PC-9 (cell line): ENCODE results near the gene KLHL17. TPM values are rescaled to one million over a fixed set of nuclear protein-coding genes. Genes with fewer than 3 reads are reported as not detected.

ENCODE experiments used
- BruUV-seq: library from RNA; stranded (reverse); fragments of 400-500 nt; replicated peaks from 2 replicates; lab custom pipeline; 2021; lab: Mats Ljungman, UMichigan
- CTCF ChIA-PET: fragments of 300-600 bp; sonication (Branson Sonifier 250); formaldehyde crosslinking; loops from one replicate; lab custom pipeline; 2022; ENCODE audit warnings: antibody characterized with exemption; lab: Charles Lee
- POLR2A ChIA-PET: fragments of 300-600 bp; sonication (Branson Sonifier 250); formaldehyde crosslinking; loops from one replicate; lab custom pipeline; 2022; ENCODE audit warnings: antibody characterized with exemption; ENCODE audit not compliant: unreplicated experiment; lab: Charles Lee
- DNase-seq, 2 experiments: peaks; one replicate each; pipeline versions ENCODE4 v3.0.0 to v3.0.0-alpha.2; 2015 to 2022; ENCODE audit warnings: mixed read lengths in 1 of 2
- H2AFZ ChIP-seq: fragments of 200-600 bp; sonication (generic); 2 replicates; pipeline ENCODE4 v1.8.1; 2017; ENCODE audit warnings: antibody characterized with exemption
- H3F3A ChIP-seq: fragments of 200-600 bp; sonication (generic); 2 replicates; pipeline ENCODE4 v1.8.1; 2017; ENCODE audit warnings: antibody characterized with exemption, mild to moderate bottlenecking, low read depth; ENCODE audit not compliant: insufficient read depth
- H3K27ac ChIP-seq: fragments of 200-600 bp; sonication (generic); 2 replicates; pipeline ENCODE4 v1.6.1; 2016; ENCODE audit warnings: mixed run types
- H3K27me3 ChIP-seq: fragments of 200-600 bp; sonication (generic); 2 replicates; pipeline ENCODE4 v1.6.1; 2016; ENCODE audit warnings: low read depth, mixed run types; ENCODE audit not compliant: insufficient read depth
- H3K36me3 ChIP-seq: fragments of 200-600 bp; sonication (generic); 2 replicates; pipeline ENCODE4 v1.6.1; 2016; ENCODE audit warnings: low read depth, mixed run types
- H3K4me1 ChIP-seq: fragments of 200-600 bp; sonication (generic); replicated peaks from 2 replicates; pipeline ENCODE4 v1.6.1; 2016; ENCODE audit warnings: mixed run types; ENCODE audit not compliant: insufficient read depth
- H3K4me2 ChIP-seq: fragments of 200-600 bp; sonication (generic); 2 replicates; pipeline ENCODE4 v1.6.1; 2017; ENCODE audit warnings: mixed run types
- H3K4me3 ChIP-seq: fragments of 200-600 bp; sonication (generic); 2 replicates; pipeline ENCODE4 v1.6.1; 2016; ENCODE audit warnings: mixed run types
- H3K79me2 ChIP-seq: fragments of 200-600 bp; sonication (generic); 2 replicates; pipeline ENCODE4 v1.6.1; 2017; ENCODE audit warnings: low read depth, mixed run types
- H3K9me2 ChIP-seq: fragments of 200-600 bp; sonication (generic); 2 replicates; pipeline ENCODE4 v1.8.1; 2017; ENCODE audit warnings: mild to moderate bottlenecking; ENCODE audit not compliant: insufficient read depth
- H3K9me3 ChIP-seq: fragments of 200-600 bp; sonication (generic); 2 replicates; pipeline ENCODE4 v1.8.1; 2016; ENCODE audit warnings: low read depth; ENCODE audit not compliant: insufficient read depth
- H4K20me1 ChIP-seq: fragments of 200-600 bp; sonication (generic); 2 replicates; pipeline ENCODE4 v1.8.1; 2017; ENCODE audit not compliant: insufficient read depth
- EZH2 ChIP-seq: fragments of 200-600 bp; sonication (generic); IDR thresholded peaks from 2 replicates; pipeline ENCODE4 v1.8.0; 2017; ENCODE audit warnings: antibody characterized with exemption, low read depth
- intact Hi-C: fragments of 100-400 bp; cut with micrococcal nuclease; formaldehyde crosslinking; loops from one replicate; pipeline ENCODE4 v1.10.0; 2022; ENCODE audit not compliant: unreplicated experiment
- total RNA-seq: library from RNA; stranded (reverse); gene quantifications from 2 replicates; pipeline ENCODE4 v1.2.3, GENCODE V29; 2021
- TF ChIP-seq, protein P1 (sequence below): fragments of 200-600 bp; sonication (generic); conservative IDR thresholded peaks from 2 replicates; pipeline ENCODE4 v1.6.1; 2017; ENCODE audit warnings: mixed run types, antibody characterized with exemption, mild to moderate bottlenecking, moderate library complexity

Gene KLHL17
- total RNA-seq, 1 experiment from 2014 or later: 22.7 TPM

DNA sequence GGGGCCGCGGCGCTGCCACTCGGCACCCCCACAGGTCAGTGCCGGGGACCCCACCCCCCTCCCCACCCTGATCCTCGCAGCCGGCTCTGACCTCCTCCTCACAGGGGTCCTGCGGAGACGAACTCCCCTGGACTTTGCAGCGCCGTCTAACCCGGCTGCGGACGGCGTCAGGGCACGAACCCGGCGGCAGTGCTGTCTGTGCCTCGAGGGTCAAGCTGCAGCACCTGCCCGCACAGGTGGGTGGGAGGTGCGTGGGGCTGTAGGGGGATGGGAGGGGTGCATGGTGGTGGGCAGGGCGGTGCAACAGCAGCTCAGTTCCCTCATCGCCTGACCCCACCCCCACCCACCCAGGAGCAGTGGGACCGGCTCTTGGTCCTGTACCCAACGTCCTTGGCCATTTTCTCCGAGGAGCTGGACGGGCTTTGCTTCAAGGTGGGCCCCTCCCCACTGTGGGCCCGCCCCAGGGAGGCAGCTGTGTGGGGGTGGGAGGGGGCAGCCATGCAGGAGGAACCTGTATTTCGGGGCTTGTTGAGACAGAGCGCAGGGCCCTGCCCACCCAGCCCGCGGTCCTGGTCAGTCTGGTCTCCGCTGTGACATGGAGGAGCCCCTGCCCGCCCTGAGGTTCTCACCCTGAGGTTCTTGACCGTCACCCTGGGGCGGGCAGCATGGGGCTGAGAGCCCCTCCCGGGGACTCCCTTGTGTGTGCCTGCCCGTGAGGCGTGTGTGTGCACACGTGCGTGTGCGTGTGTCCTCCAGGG lies 10.8 kb downstream of the KLHL17 start:
- CTCF ChIA-PET: no interaction called here
- BruUV-seq: no TSS peak

DNA sequence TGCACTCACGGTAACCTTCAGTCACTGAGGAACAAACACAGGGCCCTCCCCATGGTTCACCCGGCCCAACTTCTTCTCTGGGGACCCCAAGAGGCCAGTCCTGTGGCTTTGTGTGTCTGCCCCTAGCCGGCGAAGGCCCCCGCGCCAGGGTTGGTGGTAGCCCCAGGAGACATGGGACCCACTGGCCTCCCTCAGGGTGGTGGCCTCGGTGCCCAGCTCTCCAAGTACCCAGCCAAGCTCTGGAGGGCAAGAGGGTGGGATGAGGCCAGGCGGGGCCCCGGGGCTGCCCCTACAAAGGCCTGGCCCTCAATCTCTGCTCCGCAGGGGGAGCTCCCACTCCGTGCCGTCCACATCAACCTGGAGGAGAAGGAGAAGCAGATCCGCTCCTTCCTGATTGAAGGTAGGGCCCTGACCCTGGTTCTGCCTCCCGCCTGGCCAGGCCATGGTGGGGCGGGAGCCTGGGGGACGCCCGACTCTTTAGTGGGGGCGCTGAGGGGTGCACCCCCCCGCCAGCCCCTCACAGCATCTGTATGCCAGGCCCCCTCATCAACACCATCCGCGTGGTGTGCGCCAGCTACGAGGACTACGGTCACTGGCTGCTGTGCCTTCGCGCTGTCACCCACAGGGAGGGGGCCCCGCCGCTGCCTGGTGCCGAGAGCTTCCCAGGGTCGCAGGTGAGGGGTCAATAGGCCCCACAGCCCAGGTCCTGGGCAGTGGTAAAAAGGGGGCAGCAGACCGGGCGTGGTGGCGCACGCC lies 11.5 kb downstream of the KLHL17 start:
- Histone ChIP-seq H3K27ac (no peak overlapping the region), H3K4me3 (no peak overlapping the region), H3K4me1 (peaks cover 20% of the 10 kb centered on the region), H3K79me2 (peaks cover 4% of the 10 kb centered on the region; the same call in 1 of the 2 replicates), H3K9me3 (no peaks in the 10 kb centered on the region), H3F3A (peaks cover 40% of the 10 kb centered on the region), H2AFZ (no peak overlapping the region), H3K4me2 (no peak overlapping the region), H3K9me2 (no peaks in the 10 kb centered on the region), H4K20me1 (no peaks in the 10 kb centered on the region), H3K27me3 (no peaks in the 10 kb centered on the region), H3K36me3 (no peaks in the 10 kb centered on the region)
- intact Hi-C loops: no loop called here
- ChIA-PET POLR2A (no interaction called here), CTCF (no interaction called here)
- TF ChIP-seq EZH2: no peak
- TF ChIP-seq, protein P1, sequence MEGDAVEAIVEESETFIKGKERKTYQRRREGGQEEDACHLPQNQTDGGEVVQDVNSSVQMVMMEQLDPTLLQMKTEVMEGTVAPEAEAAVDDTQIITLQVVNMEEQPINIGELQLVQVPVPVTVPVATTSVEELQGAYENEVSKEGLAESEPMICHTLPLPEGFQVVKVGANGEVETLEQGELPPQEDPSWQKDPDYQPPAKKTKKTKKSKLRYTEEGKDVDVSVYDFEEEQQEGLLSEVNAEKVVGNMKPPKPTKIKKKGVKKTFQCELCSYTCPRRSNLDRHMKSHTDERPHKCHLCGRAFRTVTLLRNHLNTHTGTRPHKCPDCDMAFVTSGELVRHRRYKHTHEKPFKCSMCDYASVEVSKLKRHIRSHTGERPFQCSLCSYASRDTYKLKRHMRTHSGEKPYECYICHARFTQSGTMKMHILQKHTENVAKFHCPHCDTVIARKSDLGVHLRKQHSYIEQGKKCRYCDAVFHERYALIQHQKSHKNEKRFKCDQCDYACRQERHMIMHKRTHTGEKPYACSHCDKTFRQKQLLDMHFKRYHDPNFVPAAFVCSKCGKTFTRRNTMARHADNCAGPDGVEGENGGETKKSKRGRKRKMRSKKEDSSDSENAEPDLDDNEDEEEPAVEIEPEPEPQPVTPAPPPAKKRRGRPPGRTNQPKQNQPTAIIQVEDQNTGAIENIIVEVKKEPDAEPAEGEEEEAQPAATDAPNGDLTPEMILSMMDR: no peak
- BruUV-seq: no TSS peak
- no peak for DNase-seq

More for the DNA sequence above, 10.8 kb downstream of the KLHL17 start:
- peaks cover 20% of the 10 kb centered on the region for H3K4me1 ChIP-seq
- TF ChIP-seq, protein P1: no peak
- no peak for TF ChIP-seq EZH2
- POLR2A ChIA-PET: no interaction called here
- intact Hi-C loops: no loop called here
- H3K4me2 ChIP-seq: no peak overlapping the region
- no peaks in the 10 kb centered on the region for H3K27me3 ChIP-seq
- no peaks in the 10 kb centered on the region for H4K20me1 ChIP-seq
- no peaks in the 10 kb centered on the region for H3K9me2 ChIP-seq
- H3K36me3 ChIP-seq: no peaks in the 10 kb centered on the region
- H3F3A ChIP-seq: peaks cover 42% of the 10 kb centered on the region
- H3K27ac ChIP-seq: no peak overlapping the region
- no peaks in the 10 kb centered on the region for H3K9me3 ChIP-seq
- peaks cover 4% of the 10 kb centered on the region; the same call in 1 of the 2 replicates for H3K79me2 ChIP-seq
- no peak overlapping the region for H3K4me3 ChIP-seq
- H2AFZ ChIP-seq: no peak overlapping the region
- no peak for DNase-seq

DNA sequence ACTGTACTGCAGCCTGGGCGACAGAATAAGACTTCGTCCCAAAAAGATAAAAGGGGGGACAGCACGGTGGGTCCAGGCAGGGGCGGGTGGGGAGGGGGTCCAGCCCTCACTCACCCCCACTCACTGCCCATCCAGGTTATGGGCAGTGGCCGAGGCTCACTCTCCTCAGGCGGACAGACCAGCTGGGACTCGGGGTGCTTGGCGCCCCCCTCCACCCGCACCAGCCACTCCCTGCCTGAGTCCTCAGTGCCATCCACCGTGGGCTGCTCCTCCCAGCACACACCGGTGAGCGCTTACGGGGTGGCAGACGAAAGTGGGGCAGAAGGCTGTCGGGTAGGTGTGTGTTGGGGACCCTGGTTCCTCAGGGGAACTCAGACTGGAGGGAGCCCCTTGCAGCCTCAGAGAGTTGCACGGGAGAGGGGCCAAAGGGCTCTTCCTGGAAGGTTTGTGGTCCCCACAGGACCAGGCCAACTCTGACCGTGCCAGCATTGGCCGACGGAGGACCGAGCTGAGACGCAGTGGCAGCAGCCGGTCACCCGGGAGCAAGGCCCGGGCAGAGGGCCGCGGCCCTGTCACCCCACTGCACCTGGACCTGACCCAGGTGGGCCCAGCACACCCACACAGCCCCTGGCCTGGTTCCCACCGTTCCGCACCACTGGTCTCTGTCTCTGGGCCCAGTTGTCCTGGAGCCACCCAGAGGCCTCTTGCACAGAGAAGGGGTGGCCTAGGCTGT lies 12.5 kb downstream of the KLHL17 start:
- H3F3A ChIP-seq: peaks cover 35% of the 10 kb centered on the region
- H4K20me1 ChIP-seq: no peaks in the 10 kb centered on the region
- H3K4me1 ChIP-seq: peaks cover 13% of the 10 kb centered on the region
- TF ChIP-seq, protein P1: no peak
- TF ChIP-seq EZH2: no peak
- H3K4me2 ChIP-seq: no peak overlapping the region
- intact Hi-C loops: no loop called here
- ChIA-PET CTCF (no interaction called here), POLR2A (no interaction called here)
- no peaks in the 10 kb centered on the region for H3K36me3 ChIP-seq
- H3K9me3 ChIP-seq: no peaks in the 10 kb centered on the region
- DNase-seq: no peak
- no peak overlapping the region for H3K27ac ChIP-seq
- no peaks in the 10 kb centered on the region for H3K79me2 ChIP-seq
- H2AFZ ChIP-seq: no peak overlapping the region
- no peaks in the 10 kb centered on the region for H3K27me3 ChIP-seq
- H3K4me3 ChIP-seq: no peak overlapping the region
- H3K9me2 ChIP-seq: no peaks in the 10 kb centered on the region
- no TSS peak for BruUV-seq
